ENCODE data around the gene TOR2A. TPM values are rescaled to one million over a fixed set of nuclear protein-coding genes. Genes with fewer than 3 reads are reported as not detected.

The TOR2A gene
- total RNA-seq, 1 experiment from 2014 or later, result 10.7 TPM

- no peaks in the 10 kb centered on the region for H3K36me3 ChIP-seq (ENCODE audit: insufficient read depth, low read length)
- H3K9me3 ChIP-seq (ENCODE audit: low read length), result no peaks in the 10 kb centered on the region
- H4K20me1 ChIP-seq (ENCODE audit: insufficient read depth, low read depth, low read length), result no peaks in the 10 kb centered on the region
- peak overlapping the region; percentile 67; the same call in 1 of the 2 replicates for H2AFZ ChIP-seq (ENCODE audit: low read length)
- peak overlapping the region; percentile 52 for H3K4me2 ChIP-seq (ENCODE audit: low read depth, low read length, poor library complexity, severe bottlenecking)
- peak overlapping the region; percentile 42; the same call in 1 of the 2 replicates for H3K4me3 ChIP-seq (ENCODE audit: low read length)
- H3K4me1 ChIP-seq (ENCODE audit: low read length), result peaks cover 7% of the 10 kb centered on the region
- H3K9ac ChIP-seq (ENCODE audit: low read length), result peak overlapping the region; percentile 47
- H3K27me3 ChIP-seq (ENCODE audit: low read length), result no peaks in the 10 kb centered on the region
- no peaks in the 10 kb centered on the region for H3K9me2 ChIP-seq (replicated peaks; ENCODE audit: insufficient read depth, low read length)
- H3K27ac ChIP-seq (ENCODE audit: low read length), result no peak overlapping the region
- no peaks in the 10 kb centered on the region for H3K79me2 ChIP-seq (ENCODE audit: low read length)
- peak; percentile 92 for DNase-seq
Measured at GRCh38 chr9:127698985-127699670, 36.0 kb downstream of the TOR2A start.

DNA sequence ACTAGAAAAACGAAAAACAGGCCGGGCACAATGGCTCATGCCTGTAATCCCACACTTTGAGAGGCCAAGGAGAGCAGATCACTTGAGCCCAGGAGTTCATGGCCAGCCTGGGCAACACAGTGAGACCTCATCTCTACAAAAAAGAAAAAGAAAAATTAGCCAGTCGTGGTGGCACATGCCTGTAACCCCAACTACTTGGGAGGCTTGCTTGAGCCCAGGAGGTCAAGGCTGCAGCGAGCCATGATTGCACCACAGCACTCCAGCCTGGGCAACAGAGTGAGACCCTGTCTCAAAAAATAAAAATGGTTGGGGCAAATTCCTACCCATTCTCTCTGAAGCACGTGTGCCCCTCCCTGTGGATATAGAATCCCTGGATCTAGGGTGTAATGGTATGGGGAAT is 36.7 kb downstream of the TOR2A start:
- no peaks in the 10 kb centered on the region for H4K20me1 ChIP-seq (ENCODE audit: insufficient read depth, low read depth, low read length)
- no peaks in the 10 kb centered on the region for H3K9me3 ChIP-seq (ENCODE audit: low read length)
- H3K36me3 ChIP-seq (ENCODE audit: insufficient read depth, low read length), result no peaks in the 10 kb centered on the region
- peaks cover 7% of the 10 kb centered on the region for H3K4me1 ChIP-seq (ENCODE audit: low read length)
- DNase-seq, result no peak
- H3K9me2 ChIP-seq (replicated peaks; ENCODE audit: insufficient read depth, low read length), result no peaks in the 10 kb centered on the region
- H3K4me3 ChIP-seq (ENCODE audit: low read length), result no peak overlapping the region
- no peak overlapping the region for H3K27ac ChIP-seq (ENCODE audit: low read length)
- no peaks in the 10 kb centered on the region for H3K79me2 ChIP-seq (ENCODE audit: low read length)
- H2AFZ ChIP-seq (ENCODE audit: low read length), result no peak overlapping the region
- H3K9ac ChIP-seq (ENCODE audit: low read length), result no peak overlapping the region
- H3K4me2 ChIP-seq (ENCODE audit: low read depth, low read length, poor library complexity, severe bottlenecking), result no peak overlapping the region
- H3K27me3 ChIP-seq (ENCODE audit: low read length), result no peaks in the 10 kb centered on the region

DNA sequence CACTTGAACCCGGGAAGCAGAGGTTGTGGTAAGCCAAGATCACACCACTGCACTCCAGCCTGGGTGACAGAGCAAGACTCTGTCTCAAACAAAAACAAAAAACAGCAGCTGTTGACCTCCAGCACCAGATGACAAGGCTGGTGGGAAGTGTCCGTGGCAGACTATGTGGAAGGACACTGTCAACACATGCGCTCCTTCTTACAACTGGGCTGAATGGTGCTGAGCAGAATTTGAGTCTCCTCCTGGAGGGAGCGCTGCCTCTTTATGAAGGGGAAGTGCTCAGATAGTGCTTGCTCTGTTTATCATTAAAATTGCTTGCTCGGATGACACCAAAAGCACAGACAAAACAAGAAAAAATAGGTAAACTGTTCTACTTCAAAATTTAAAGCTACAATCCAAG is 37.5 kb downstream of the TOR2A start:
- Histone ChIP-seq H3K4me2 (ENCODE audit: low read depth, low read length, poor library complexity, severe bottlenecking) (no peak overlapping the region), H3K9me2 (replicated peaks; ENCODE audit: insufficient read depth, low read length) (no peaks in the 10 kb centered on the region), H3K27me3 (ENCODE audit: low read length) (no peaks in the 10 kb centered on the region), H3K79me2 (ENCODE audit: low read length) (no peaks in the 10 kb centered on the region), H2AFZ (ENCODE audit: low read length) (no peak overlapping the region), H4K20me1 (ENCODE audit: insufficient read depth, low read depth, low read length) (no peaks in the 10 kb centered on the region), H3K9me3 (ENCODE audit: low read length) (no peaks in the 10 kb centered on the region), H3K4me3 (ENCODE audit: low read length) (no peak overlapping the region), H3K4me1 (ENCODE audit: low read length) (peaks cover 7% of the 10 kb centered on the region), H3K9ac (ENCODE audit: low read length) (no peak overlapping the region), H3K36me3 (ENCODE audit: insufficient read depth, low read length) (no peaks in the 10 kb centered on the region), H3K27ac (ENCODE audit: low read length) (no peak overlapping the region)
- no peak for DNase-seq

GRCh38 chr9:127694890-127695720 is 40.0 kb downstream of the TOR2A start:
- Histone ChIP-seq H3K9ac (ENCODE audit: low read length) (no peak overlapping the region), H3K36me3 (ENCODE audit: insufficient read depth, low read length) (no peaks in the 10 kb centered on the region), H3K4me1 (ENCODE audit: low read length) (peaks cover 7% of the 10 kb centered on the region), H3K9me3 (ENCODE audit: low read length) (no peaks in the 10 kb centered on the region), H4K20me1 (ENCODE audit: insufficient read depth, low read depth, low read length) (no peaks in the 10 kb centered on the region), H3K79me2 (ENCODE audit: low read length) (no peaks in the 10 kb centered on the region), H3K9me2 (replicated peaks; ENCODE audit: insufficient read depth, low read length) (no peaks in the 10 kb centered on the region), H3K27ac (ENCODE audit: low read length) (no peak overlapping the region), H2AFZ (ENCODE audit: low read length) (no peak overlapping the region), H3K27me3 (ENCODE audit: low read length) (no peaks in the 10 kb centered on the region), H3K4me2 (ENCODE audit: low read depth, low read length, poor library complexity, severe bottlenecking) (no peak overlapping the region), H3K4me3 (ENCODE audit: low read length) (no peak overlapping the region)
- no peak for DNase-seq

DNA sequence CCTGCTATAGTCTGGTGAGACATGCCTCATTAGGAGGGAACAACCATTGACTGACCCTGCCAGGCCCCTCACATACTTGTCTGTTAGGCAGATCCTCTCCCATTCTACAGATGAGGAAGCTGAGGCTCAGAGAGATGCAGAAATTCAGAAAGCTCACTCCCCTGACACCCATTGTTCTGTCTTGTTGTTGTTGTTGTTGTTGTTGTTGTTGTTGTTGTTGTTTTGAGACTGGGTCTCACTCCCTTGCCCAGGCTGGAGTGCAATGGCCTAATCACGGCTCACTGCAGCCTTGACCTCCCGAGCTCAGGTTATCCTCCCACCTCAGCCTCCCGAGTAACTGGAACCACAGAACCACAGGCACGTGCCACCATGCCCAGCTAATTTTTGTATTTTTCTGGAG is 41.4 kb downstream of the TOR2A start:
- H3K4me2 ChIP-seq (ENCODE audit: low read depth, low read length, poor library complexity, severe bottlenecking), result no peak overlapping the region
- no peaks in the 10 kb centered on the region for H3K4me1 ChIP-seq (ENCODE audit: low read length)
- H3K79me2 ChIP-seq (ENCODE audit: low read length), result no peaks in the 10 kb centered on the region
- H3K27ac ChIP-seq (ENCODE audit: low read length), result no peak overlapping the region
- no peak overlapping the region for H3K9ac ChIP-seq (ENCODE audit: low read length)
- H3K27me3 ChIP-seq (ENCODE audit: low read length), result no peaks in the 10 kb centered on the region
- no peaks in the 10 kb centered on the region for H3K9me3 ChIP-seq (ENCODE audit: low read length)
- no peaks in the 10 kb centered on the region for H3K36me3 ChIP-seq (ENCODE audit: insufficient read depth, low read length)
- no peak for DNase-seq
- no peak overlapping the region for H2AFZ ChIP-seq (ENCODE audit: low read length)
- no peaks in the 10 kb centered on the region for H4K20me1 ChIP-seq (ENCODE audit: insufficient read depth, low read depth, low read length)
- H3K9me2 ChIP-seq (replicated peaks; ENCODE audit: insufficient read depth, low read length), result no peaks in the 10 kb centered on the region
- H3K4me3 ChIP-seq (ENCODE audit: low read length), result no peak overlapping the region

GRCh38 chr9:127693143-127693542 is 42.0 kb downstream of the TOR2A start:
- Histone ChIP-seq H3K4me1 (ENCODE audit: low read length) (no peaks in the 10 kb centered on the region), H3K36me3 (ENCODE audit: insufficient read depth, low read length) (no peaks in the 10 kb centered on the region), H3K9ac (ENCODE audit: low read length) (no peak overlapping the region), H3K27me3 (ENCODE audit: low read length) (no peaks in the 10 kb centered on the region), H4K20me1 (ENCODE audit: insufficient read depth, low read depth, low read length) (no peaks in the 10 kb centered on the region), H3K9me2 (replicated peaks; ENCODE audit: insufficient read depth, low read length) (no peaks in the 10 kb centered on the region), H3K27ac (ENCODE audit: low read length) (no peak overlapping the region), H3K79me2 (ENCODE audit: low read length) (no peaks in the 10 kb centered on the region), H3K9me3 (ENCODE audit: low read length) (no peaks in the 10 kb centered on the region), H3K4me3 (ENCODE audit: low read length) (no peak overlapping the region), H3K4me2 (ENCODE audit: low read depth, low read length, poor library complexity, severe bottlenecking) (no peak overlapping the region), H2AFZ (ENCODE audit: low read length) (no peak overlapping the region)
- no peak for DNase-seq

GRCh38 chr9:127692071-127692470 is 43.0 kb downstream of the TOR2A start:
- H3K9me2 ChIP-seq (replicated peaks; ENCODE audit: insufficient read depth, low read length), result no peaks in the 10 kb centered on the region

GRCh38 chr9:127690735-127691134 is 44.4 kb downstream of the TOR2A start:
- DNase-seq, result no peak
- Histone ChIP-seq H2AFZ (ENCODE audit: low read length) (no peak overlapping the region), H3K27ac (ENCODE audit: low read length) (no peak overlapping the region)

More at GRCh38 chr9:127692071-127692470, 43.0 kb downstream of the TOR2A start:
- Histone ChIP-seq H4K20me1 (ENCODE audit: insufficient read depth, low read depth, low read length) (no peaks in the 10 kb centered on the region), H3K27ac (ENCODE audit: low read length) (no peak overlapping the region), H3K4me3 (ENCODE audit: low read length) (no peak overlapping the region), H3K27me3 (ENCODE audit: low read length) (no peaks in the 10 kb centered on the region), H2AFZ (ENCODE audit: low read length) (no peak overlapping the region), H3K36me3 (ENCODE audit: insufficient read depth, low read length) (no peaks in the 10 kb centered on the region), H3K4me1 (ENCODE audit: low read length) (no peaks in the 10 kb centered on the region), H3K4me2 (ENCODE audit: low read depth, low read length, poor library complexity, severe bottlenecking) (no peak overlapping the region), H3K9ac (ENCODE audit: low read length) (no peak overlapping the region), H3K79me2 (ENCODE audit: low read length) (no peaks in the 10 kb centered on the region), H3K9me3 (ENCODE audit: low read length) (no peaks in the 10 kb centered on the region)
- DNase-seq, result no peak

More at GRCh38 chr9:127690735-127691134, 44.4 kb downstream of the TOR2A start:
- Histone ChIP-seq H3K27me3 (ENCODE audit: low read length) (no peaks in the 10 kb centered on the region), H3K4me1 (ENCODE audit: low read length) (no peaks in the 10 kb centered on the region), H3K4me2 (ENCODE audit: low read depth, low read length, poor library complexity, severe bottlenecking) (no peak overlapping the region), H3K36me3 (ENCODE audit: insufficient read depth, low read length) (no peaks in the 10 kb centered on the region), H4K20me1 (ENCODE audit: insufficient read depth, low read depth, low read length) (no peaks in the 10 kb centered on the region), H3K9ac (ENCODE audit: low read length) (no peak overlapping the region), H3K9me2 (replicated peaks; ENCODE audit: insufficient read depth, low read length) (no peaks in the 10 kb centered on the region), H3K4me3 (ENCODE audit: low read length) (no peak overlapping the region), H3K79me2 (ENCODE audit: low read length) (no peaks in the 10 kb centered on the region), H3K9me3 (ENCODE audit: low read length) (no peaks in the 10 kb centered on the region)
